ENCODE data around the gene SKA2.
"Not testable (repeated sequence)": the region's sequence is repeated elsewhere in the genome, so short reads cannot be mapped to it uniquely, and the experiment has no call there.

Gene SKA2

DNA sequence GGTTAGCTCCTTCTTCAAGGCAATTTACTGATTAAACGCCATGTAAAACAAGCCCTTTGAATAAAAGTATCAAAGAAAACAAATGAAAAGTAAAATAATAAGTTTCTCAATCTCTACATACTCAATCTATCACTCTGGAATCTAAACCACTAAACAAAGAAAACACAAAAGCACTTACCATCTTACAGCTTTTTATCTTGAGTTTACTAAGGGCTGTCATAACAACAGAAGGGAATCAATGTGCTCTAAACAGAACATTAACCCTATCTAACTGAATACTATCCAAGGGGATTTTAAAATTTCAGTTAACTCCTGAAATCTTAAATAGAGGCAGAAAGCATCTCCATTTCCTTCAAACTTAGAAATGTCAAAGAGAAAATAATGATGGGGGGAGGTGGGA lies 3.4 kb downstream of the SKA2 start:
- no peak for DNase-seq (ENCODE audit: low read depth)

DNA sequence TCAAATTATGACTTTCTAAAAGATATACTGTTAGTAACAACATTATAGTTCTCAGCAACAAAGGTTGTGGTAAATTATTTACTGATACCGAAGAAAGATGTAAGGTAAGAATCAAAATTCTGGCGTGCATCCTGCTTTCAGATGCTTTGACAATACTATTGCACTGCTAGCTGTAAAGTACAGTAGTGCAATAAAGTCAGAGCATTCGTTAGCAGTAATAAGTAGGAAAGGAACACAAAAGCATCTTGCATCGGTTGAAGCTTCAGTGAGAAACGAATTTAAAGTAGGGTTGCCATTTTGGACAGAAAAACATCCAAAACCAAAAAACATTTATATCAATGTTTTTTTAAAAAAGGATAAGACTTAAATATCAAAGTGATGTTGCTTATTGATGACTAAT lies 4.0 kb downstream of the SKA2 start:
- no peak for DNase-seq (ENCODE audit: low read depth)

DNA sequence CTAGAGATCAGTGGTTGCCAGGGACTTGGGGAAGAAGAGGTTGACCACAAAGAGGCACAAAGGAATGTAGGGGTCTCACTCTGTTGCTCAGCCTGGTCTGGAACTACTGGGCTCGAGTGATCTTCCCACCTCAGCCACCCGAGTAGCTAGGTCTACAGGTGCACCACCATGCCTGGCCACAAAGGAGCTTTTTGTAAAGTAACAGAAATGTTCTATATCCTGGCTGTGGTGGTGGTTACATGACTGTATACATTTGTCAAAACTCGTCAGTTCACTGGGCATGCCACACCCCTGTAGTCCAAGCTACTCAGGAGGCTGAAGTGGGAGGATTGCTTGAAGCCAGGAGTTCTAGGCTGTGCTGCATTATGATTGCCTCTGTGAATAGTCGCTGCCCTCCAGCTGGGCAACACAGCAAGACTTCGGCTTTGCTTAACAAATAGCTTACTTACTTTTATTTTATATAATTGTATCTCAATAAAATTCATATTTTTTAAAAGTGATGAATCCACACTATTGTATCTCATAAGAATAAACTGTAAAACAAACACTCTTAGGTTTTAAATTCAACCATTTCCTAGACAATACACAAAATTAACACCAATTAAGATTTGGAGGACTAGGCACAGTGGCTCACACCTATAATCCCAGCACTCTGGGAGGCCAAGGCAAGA lies 5.0 kb downstream of the SKA2 start:
- DNase-seq (ENCODE audit: low read depth), result no peak

DNA sequence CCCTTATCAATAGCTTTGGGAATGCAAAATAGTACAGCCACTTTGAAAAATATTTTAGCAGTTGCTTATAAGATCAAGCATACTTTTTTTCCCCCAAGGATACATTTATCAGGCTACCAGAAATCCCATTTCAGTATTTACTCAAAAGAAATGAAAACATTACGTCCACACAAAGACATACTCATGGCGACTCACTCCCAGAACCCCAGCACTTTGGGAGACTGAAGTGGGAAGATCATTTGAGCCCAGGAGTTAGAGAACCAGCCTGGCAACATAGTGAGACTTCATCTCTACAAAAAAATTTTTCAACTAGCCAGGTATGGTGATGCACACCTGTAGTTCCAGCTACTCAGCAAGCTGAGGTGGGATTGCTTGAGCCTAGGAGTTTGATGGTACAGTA lies 5.9 kb downstream of the SKA2 start:
- no peak for DNase-seq (ENCODE audit: low read depth)

DNA sequence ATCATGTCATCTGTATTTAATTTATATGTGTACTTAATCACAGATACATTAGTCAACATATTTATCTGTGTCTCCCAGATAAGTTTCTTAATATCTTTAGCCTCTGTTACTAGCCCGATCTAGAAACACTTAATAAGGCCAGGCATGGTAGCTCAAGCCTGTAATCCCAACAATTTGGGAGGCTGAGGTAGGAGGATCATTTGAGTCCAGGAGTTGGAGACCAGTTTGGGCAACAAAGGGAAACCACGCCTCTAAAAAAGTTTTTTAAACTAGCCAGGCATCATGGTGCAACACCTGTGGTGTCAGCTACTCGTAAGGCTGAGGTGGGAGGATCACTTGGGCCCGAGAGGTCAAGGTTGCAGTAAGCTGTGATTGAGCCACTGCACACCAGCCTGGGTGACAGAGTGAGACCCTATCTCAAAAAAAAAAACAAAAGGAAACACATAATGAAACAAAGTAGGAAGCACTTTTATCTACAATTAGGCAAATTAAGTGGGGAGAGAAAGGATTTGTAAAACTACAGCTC lies 9.4 kb downstream of the SKA2 start:
- DNase-seq (ENCODE audit: low read depth), result no peak

DNA sequence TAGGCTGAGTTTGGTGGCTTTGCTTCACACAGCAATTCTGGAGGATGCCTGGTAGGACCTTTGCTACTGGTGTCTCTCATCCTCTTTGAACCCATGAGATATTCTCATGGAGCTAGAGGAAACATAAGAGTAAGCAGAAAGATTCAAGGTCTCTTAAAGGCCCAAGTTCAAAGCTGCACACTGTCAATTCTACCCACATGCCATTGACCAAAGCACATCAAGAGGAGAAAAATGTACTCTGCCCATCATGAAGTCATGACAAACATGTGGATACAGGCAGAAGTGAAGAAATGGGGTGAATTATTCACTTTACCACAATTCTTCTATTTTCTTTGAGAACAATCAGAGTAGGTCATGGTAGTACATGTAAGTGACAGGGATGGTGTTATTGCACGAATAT lies 13.1 kb downstream of the SKA2 start:
- no peak for DNase-seq (ENCODE audit: low read depth)

DNA sequence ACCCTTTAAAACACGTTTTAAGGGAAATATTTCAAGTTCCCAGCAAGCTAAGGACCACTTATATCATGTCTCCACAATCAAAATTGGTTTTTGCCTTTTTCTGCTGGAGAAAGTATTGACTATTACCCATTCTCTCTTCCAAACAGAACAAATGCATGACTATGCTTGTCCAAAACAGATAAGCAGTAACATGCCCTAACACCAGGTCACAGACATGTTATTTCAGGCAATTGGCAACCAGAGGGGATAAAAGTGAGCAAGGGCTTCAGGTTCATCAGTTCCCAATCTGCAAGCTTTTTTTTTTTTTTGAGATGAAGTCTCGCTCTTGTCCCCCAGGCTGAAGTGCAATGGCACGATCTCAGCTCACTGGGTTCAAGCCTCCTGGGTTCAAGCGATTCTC lies 15.0 kb downstream of the SKA2 start:
- DNase-seq (ENCODE audit: low read depth), result no peak

DNA sequence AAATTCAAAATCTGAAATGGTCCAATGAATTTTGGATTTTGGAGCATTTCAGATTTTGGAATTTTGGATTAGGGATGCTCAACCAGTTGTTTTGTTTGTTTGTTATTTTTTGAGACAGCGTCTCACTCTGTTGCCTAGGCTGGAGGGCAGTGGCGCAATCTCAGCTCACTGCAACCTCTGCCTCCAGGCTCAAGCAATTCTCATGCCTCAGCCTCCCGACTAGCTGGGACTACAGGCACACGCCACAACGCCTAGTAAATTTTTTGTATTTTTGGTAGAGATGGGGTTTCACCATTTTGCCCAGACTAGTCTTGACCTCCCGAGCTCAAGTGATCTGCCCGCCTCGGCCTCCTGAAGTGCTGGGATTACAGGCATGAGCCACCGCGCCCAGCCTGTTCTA lies 16.6 kb downstream of the SKA2 start:
- DNase-seq (ENCODE audit: low read depth), result not testable (repeated sequence)

DNA sequence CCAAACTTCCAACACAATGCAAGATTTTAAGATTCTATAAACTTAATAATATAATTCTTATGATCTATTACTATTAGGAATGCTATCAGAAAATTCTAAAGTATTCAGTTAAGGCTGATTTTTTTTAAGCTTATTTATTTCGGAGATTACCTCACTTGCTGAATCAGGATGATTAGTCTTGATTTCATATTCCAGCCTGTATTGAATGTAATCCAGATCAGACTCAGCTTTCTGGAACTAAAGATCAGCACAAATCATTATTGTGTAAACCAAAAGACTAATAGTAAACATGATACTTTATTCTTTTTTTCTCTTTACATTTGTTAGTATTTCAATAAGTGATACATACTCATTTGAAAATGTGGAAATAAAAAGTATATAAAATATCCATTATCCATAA lies 23.9 kb downstream of the SKA2 start:
- no peak for DNase-seq (ENCODE audit: low read depth)

DNA sequence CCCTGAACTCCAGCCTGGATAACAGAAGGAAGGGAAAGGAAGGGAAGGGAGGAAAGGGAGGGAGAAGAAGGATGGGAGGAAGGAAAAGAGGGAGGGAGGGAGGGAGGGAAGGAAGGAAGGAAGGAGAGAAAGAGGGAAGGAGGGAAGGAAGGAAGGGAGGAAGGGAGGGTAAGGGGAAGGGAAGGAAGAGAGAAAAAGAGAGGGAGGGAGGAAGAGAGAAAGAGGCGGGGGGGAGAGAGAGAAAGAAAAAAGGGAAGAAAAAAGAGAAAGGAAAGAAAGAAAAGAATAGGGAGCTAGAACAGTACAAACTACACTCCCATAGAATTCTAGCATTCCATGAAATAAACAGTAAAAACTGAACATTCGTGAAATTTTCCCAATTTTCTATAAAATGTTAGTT lies 25.2 kb downstream of the SKA2 start:
- no peak for DNase-seq (ENCODE audit: low read depth)

DNA sequence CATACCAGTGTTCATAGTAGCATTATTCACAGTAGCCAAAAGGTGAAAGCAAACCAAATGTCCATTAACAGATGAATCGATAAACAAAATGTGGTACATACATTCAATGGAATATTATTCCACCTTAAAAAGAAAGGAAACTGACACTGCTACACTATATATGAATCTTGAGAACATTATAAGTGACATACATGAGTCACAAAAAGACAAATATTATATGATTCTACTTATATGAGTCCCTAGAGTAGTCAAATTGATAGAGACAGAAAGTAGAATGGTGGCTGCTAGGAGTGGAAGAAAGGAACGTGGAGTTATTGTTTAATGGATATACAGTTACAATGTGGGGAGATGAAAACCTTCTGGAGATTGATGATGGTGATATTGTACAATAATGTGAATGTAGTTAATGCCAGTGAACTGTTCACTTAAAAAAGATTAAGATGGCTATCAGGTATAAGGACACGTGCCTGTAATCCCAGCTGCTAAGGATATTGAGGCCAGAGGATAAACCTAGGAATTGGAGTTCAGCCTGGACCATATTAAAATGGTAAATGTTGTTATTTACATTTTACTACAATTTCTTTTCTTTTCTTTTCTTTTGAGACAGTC lies 28.1 kb downstream of the SKA2 start:
- DNase-seq (ENCODE audit: low read depth), result no peak

DNA sequence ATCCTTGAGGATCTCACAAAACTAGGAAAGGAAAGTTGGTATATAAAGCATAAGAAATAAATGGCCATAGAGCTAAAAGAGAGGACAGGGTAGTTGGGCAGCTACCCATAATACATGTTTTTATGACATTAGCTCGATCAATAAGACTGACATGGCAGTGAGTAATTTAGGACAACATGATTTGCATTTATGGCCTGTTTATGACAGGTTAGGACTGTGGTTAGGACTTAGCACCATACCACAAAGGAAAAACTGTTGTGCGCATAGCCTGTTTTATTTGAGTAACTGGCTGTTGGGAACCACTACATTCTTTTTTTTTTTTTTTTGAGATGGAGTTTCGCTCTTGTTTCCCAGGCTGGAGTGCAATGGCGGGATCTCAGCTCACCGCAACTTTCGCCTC lies 30.3 kb downstream of the SKA2 start:
- no peak for DNase-seq (ENCODE audit: low read depth)

DNA sequence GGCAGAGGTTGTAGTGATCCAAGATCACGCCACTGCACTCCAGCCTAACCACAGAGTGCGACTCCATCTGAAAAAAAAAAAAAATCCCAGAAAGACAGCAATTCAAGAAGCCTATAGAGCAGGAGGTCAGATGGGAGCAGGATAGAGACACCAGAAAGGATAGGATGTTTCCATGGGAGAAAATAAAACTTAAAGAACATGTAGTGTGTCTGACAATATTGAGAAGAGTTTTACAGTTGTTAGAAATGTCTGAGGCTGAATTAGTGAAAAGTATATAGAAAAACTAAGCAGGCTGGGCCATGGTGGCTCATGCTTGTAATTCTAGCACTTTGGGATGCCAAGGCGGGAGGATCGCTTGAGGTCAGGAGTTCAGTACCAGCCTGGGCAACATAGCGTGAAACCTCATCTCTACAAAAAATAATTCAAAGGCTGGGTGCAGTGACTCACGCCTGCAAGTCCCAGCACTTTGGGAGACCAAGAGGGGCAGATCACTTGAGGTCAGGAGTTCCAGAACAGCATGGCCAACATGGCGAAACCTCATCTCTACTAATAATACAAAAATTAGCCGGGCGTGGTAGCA lies 33.0 kb downstream of the SKA2 start:
- DNase-seq (ENCODE audit: low read depth), result no peak

DNA sequence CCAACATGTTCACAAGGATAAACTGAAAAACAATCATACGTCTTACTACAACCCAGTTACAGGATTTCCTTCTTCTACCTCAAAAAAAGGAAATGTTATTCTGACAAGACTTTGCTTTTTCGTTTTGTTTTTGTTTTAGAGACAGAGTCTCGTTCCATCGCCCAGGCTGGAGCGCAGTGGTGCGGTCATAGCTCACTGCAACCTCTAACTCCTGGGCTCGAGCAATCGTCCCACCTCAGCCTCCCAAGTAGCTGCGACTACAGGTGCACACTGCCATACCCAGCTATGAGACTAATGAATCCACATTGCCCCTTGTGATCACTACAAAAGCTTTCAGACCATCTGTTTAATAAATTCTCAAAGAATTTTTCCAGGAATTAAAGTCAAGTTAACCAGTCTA lies 39.5 kb downstream of the SKA2 start:
- DNase-seq (ENCODE audit: low read depth), result no peak

DNA sequence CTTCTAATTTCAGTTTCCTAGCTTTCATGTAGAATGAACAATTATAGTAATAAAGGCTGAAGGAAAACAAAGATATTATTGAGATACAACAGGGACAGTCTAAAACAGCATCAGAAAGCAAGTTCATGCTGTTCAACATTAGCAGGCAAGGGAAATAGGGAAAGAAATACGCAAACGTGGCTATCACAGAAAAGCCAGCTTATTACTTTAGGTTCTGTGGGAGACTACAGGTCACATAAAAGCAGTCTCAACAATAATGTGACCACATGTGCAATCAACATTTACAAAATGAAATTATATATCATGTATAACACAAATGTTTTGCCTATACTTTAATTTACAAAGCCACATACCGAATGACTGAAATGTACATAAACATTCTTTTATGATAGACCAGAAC lies 43.4 kb downstream of the SKA2 start:
- no peak for DNase-seq (ENCODE audit: low read depth)

DNA sequence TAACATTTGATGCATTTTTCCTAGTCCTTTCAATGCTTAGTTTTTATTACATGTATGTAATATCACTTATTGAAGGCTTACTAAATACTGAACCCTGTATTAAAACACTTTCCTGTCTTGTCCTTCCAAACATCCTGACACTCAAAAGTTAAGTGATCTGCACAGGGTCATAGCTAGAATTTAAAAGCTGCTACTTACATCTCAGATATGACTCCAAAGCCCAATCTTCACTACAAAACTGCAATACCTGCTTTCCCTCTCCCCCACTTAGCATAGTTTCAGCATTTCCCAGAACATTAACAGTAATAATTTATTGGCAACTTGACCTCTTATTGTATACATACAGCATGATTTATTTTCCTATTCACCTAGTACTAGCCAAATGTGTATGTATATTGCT lies 44.0 kb downstream of the SKA2 start:
- DNase-seq (ENCODE audit: low read depth), result no peak

DNA sequence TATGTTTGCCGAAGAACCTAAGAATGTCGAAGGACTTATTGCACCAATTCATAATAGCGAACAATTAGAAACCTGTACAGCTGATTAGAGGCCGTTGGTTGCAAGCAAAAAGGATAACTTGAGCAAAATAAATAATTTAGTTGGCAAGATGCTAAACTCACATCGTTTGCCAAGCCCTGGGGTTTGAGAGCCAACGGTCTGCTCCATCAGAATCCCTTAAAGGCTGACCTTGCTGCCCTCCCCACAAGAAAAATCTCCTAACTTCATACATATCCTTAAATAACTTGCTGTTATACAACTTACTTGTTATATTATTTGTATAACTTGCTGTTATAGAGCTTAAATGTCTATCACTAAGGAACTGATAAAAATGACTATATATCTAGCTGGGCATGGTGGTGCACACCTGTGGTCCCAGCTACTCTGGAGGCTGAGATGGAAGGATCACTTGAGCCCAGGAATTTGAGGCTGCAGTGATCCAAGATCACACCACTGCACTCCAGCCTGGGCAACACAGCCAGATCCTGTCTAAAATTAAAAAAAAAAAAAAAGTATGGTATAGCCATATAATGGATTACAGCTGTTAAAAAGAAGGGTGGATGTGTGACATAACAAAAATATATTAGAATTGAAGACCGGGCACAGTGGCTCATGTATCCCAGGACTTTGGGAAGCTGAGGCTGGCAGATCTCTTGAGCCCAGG lies 46.4 kb downstream of the SKA2 start:
- DNase-seq (ENCODE audit: low read depth), result no peak

DNA sequence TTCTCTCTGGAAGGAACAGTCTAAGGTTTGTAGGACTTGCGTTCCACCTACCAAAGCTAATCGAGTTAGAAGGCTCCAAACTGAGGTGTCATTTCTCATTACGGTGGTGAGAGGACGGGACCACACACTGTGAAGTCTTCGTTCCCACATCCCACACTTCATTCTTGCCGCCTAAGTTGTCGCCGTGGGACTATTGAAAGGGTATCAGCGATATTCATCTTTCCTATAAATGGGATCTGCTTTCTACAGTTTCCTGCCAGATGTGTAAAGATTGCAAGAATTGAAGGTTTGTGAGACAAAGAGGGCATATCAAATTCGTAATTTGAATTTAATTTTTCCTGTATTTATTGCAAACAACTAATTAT lies 47.7 kb downstream of the SKA2 start:
- no peak for DNase-seq (ENCODE audit: low read depth)

DNA sequence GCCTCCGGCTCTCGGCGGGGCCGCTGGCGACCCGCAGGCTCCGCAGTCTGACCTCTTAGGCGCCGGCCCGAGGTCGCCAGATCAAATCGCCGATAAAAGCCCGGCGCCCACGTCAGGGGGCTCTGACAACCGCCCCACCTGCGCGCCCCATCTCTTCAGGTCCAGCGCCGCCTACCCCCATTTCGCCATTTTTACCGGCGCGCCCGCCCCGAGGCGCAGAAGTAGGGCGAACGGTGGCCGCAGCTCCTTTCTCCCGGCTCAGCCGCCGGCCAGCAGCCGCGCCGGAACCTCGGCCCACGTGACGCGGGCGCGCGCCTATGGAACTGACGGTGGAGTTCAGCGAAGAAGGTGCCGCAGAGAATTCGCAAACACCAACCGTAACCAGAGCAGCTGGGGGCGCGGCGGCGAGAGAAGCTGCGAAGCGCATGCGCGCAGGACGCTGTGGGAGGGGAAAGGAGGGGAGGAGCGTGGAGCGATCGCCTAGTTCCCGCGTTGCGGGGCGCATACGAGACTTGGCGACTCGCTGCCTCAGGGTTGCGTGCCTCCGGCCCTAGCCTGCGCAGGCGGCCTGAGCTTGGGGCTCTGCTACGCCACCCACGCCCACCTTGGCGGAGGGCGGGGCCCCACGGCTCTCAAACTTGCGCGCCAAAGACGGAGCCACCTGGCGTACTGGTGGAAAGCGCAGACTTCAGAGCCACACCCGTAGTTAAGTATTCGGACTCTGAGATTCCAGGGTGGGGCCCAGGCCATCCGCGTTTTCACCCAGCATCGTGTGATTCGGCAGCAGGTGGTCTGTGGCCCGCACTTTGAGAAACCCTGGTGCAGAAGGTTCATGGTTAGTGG lies 48.3 kb downstream of the SKA2 start, which contains the start of gene TRIM37:
TRIM37 (minus strand) TSS at position 418 of the 843 bp plus-strand sequence. CDS start 419 bp downstream, outside the sequence.
- DNase-seq (ENCODE audit: low read depth), result peak; percentile 98

DNA sequence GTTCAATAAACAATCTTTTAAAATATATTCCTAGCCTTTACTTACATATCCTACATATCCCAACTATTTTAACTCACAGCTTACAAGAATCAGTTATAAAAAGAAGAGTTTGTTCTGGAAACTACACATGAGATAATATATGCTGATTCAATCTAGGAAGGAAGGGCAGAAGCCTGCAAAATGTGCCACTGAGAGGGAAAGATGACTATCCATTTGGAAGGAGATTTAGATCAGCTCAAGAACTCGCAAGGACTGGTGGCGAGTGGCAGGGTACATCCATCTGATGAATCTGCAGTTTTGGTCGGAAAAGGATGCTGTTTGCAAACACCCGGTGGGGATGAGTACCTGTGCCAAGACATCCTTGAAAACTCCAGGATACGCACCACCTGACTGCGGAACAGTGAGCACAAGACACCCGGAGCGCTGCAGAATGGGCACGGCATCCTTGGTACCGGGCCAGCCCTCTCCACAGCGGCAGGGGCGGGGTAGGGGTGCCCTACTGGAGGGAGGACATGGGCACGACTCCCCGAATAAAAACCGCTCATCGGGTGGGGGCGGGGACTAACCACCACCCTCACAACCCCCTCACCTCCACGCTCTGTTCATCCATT lies 49.0 kb downstream of the SKA2 start:
- peak; percentile 51 for DNase-seq (ENCODE audit: low read depth)

DNA sequence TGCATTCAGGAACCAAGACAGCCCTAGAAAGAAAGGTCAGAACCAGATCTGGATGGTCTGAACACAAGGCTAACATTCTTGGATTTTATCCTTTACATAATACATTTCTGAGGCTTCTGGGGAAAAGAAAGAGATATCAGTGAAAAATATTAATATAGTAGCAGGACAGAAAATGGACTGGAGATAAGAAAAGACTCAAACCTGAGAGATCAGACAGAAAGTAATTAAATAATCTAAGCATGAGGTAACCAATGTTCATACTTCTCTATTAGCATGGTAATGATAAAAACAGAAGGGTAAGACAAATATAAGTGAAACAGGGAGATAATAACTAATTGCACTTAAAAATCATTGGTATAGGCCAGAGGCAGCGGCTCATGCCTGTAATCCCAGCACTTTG lies 53.8 kb downstream of the SKA2 start:
- DNase-seq (ENCODE audit: low read depth), result no peak

DNA sequence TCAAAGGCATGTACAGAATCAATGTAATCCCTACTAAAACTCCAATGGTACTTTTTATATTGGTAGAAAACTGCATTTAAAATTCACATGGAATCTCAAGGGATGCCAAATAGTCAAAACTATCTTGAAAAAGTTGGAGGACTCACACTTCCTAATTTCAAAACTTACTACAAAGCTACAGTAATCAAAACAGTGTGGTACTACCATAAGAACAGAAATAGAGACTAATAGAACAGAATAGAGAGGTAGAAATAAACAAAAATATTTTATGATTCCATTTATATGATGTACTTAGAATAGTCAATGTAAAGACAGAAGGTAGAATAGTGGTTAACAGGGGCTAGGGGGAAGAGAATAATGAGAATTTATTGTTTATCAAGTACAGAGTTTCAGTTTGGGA lies 57.1 kb downstream of the SKA2 start:
- no peak for DNase-seq (ENCODE audit: low read depth)
